IPS DF 4.7 (cell line): ENCODE data around the gene THAP10.
"Not testable (repeated sequence)": the region's sequence is repeated elsewhere in the genome, so short reads cannot be mapped to it uniquely, and the experiment has no call there.

Source experiments
- DNase-seq: peaks from one replicate; pipeline ENCODE4 v3.0.0-alpha.2; 2013; ENCODE audit warnings: low spot score; ENCODE audit errors: extremely low read depth

THAP10 gene

DNA sequence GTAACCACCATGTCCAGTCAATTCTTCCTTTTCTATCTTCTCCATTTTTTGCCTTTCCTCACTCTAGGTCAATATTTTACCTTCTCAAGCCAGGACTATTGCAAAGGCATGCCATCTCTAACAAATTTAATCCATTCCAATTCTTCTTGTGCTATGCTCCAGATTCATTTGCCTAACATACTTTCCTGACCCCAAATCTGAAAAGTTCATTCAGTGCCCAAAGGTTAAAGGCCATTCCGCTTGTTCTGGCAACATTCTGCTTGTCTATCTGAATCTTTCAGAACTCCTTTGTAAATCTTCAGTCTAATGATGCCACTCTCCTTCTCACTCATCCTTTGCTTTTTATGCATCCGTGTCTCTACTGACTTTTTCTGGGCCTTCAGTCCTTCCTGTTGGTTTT lies 15.6 kb downstream of the THAP10 start:
- DNase-seq = no peak

DNA sequence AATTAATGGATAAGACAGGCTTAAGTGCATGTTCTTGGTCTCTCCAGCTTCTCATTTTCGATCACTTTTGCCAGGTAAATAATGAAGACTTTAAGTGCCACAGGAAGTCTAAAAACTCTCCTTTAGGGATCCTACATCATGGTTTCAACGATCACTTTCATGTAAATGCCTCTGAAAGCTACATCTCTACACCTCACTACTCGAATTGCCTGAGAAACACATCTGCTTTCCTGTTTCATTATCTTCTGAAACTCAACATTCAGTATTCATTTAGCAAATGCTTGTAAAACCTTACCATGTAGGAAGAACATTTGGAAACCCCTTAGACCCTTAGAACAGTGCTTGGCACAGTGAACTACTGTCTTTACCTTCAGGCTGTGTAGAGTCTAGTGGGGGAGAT lies 16.2 kb downstream of the THAP10 start:
- no peak for DNase-seq

- no peak for DNase-seq
Measured at GRCh38 chr15:70875001-70875782, 17.0 kb downstream of the THAP10 start.

- no peak for DNase-seq
Measured at GRCh38 chr15:70873232-70874054, 18.8 kb downstream of the THAP10 start.

DNA sequence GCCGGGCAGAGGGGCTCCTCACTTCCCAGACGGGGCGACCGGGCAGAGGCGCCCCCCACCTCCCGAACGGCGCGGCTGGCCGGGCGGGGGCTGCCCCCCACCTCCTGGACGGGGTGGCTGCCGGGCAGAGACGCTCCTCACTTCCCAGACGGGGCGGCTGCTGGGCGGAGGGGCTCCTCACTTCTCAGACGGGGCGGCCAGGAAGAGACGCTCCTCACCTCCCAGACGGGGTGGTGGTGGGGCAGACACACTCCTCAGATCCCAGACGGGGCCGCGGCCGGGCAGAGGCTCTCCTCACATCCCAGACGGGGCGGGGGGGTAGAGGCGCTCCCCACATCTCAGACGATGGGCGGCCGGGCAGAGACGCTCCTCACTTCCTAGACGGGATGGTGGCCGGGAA lies 20.7 kb downstream of the THAP10 start:
- DNase-seq = not testable (repeated sequence)

DNA sequence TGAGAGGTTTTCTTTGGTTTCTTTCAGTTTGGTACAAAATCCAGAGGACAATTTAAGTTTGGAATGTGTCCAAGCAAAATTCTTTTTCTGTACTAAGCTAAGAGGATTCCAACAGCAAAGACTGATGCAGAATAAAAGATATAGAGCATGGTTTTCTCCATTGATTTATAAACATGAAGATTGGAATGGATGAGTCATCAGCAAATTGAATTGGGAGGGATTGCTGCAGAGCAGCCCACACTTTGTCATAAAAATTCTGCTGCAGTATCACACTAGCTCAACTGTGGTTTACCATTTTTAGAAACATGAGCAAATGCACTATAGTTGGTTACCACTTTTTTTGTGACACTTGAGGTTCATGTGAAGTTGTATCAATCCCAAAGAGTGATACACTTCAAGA lies 22.2 kb downstream of the THAP10 start:
- no peak for DNase-seq

DNA sequence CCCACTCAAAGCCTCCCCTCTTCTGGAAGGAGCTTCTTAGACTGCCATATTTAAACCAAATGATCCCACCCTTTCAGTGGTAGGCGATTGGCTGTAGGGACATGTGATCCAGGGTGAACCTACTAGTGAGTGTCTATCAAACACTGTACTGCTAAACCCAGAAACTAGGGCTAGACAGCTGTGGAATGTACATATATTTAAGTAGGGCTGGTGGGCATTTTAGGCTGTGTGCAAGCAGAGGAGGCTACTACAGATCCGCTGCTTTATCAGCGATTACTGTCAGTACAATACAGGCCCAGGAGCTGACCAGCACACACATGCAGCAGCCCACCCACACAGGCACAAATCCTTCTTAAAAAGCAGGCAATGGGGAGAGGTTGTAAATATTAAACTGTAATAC lies 22.9 kb downstream of the THAP10 start:
- DNase-seq = no peak

DNA sequence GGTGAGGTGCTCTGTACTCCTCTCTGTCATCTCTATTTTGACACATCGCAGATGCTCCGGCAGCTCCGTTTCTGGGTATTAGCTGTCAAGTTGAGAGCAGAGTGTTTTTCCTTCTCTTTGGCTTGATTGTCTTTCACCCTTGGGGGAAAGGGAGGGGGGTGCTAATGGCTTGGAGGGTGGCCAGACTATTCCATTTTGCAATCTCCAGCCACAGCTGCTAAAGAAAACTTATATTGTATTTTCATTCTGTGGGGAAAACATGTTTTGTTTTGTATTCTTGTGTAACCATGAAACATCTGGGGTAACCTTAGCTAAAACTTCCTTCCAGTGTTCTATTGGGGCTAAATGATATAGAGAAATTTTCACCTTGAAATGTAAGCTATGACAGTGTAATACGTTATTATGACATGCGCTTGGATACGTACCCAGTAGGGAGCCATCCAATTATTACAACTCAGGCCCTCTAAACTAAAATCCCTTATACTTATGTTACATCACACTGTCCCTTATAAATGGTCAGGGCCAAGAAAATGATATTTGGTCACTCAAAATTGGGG lies 24.2 kb downstream of the THAP10 start:
- DNase-seq = no peak

DNA sequence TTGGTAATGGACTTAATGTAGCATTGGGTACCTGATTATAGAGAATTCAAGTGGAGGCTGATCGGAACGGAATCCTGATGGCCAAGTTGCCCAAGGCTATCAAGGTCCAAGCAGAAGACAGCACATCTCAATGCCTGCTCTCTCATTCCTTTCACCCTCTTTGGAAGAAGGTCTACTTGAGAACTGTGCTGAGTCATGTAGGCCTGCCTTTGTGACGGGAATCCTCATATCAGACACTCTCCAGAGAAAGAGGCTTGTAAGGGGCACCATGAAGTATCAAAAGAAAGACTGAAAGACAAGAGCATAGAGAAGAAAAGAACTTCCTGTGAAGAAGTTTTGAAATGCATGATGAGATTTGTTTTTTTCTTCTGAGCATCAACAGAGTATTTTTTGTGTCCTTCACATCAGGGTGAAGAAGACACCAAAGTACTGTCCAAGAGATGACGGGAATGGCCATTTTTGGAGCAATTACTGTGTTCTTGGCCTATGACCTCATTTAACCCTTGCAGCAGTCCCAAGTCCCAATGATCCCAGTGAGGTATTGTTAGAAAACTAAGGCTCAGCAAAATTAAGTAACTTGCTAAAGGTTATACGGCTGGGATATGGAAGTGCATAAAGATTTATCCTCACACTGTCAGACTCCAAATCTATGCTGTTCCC lies 25.1 kb downstream of the THAP10 start:
- no peak for DNase-seq

- no peak for DNase-seq
Measured at GRCh38 chr15:70863450-70864218, 28.6 kb downstream of the THAP10 start.

- no peak for DNase-seq
Measured at GRCh38 chr15:70859998-70860397, 32.2 kb downstream of the THAP10 start.

DNA sequence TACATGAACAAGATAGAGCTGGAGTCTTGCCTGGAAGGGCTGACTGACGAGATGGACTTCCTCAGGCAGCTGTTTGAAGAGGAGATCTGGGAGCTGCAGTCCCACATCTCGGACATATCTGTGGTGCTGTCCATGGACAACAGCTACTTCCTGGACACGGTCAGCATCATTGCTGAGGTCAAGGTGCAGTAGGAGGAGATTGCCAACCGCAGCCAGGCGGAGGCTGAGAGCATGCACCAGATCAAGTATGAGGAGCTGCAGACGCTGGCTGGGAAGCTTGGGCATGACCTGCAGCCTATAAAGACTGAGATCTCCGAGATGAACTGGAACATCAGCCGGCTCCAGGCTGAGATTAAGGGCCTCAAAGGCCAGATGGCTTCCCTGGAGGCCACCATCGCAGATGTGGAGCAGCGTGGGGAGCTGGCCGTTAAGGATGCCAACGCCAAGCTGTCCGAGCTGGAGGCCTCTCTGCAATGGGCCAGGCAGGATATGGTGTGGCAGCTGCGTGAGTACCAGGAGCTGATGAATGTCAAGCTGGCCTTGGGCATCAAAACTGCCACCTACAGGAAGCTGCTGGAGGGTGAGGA lies 32.8 kb downstream of the THAP10 start:
- DNase-seq = no peak

DNA sequence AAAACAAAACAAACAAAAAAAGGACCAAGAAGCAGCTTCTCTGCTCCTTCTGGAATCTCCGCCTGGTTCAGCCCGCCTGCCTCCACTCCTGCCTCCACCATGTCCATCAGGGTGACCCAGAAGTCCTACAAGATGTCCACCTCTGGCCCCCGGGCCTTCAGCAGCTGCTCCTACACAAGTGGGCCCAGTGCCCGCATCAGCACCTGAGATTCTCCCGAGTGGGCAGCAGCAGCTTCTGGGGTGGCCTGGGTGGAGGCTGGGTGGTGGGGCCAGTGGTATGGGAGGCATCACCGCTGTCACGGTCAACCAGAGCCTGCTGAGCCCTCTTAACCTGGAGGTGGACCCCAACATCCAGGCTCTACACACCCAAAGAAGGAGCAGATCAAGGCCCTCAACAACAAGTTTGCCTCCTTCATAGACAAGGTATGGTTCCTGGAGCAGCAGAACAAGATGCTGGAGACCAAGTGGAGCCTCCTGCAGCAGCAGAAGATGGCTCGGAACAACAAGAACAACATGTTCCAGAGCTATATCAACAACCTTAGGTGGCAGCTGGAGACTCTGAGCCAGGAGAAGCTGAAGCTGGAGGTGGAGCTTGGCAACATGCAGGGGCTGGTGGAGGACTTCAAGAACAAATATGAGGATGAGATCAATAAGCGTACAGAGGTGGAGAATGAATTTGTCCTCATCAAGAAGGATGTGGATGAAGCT lies 33.5 kb downstream of the THAP10 start:
- not testable (repeated sequence) for DNase-seq

- no peak for DNase-seq
Measured at GRCh38 chr15:70857562-70858285, 34.5 kb downstream of the THAP10 start.

- no peak for DNase-seq
Measured at GRCh38 chr15:70856884-70857561, 35.2 kb downstream of the THAP10 start.

- no peak for DNase-seq
Measured at GRCh38 chr15:70856177-70856883, 35.9 kb downstream of the THAP10 start.

DNA sequence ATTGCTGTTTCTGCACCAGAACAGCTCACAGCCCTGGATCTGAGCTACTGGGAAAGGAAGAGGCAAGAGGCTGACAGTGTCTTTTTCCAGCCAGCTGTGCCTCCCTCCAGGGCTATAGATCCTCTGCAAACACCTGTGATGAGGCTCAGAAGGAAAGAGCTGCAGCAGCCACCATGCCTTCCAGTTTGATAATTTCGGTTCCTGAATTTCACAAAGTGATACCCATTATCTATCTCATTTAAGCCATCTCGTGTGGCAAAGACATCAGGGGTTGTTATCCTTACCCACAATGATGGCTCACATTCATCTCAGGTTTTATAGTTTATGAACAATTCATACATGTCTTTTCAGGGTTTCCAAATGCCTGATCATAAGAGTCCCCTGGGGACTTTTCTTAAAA lies 36.5 kb downstream of the THAP10 start:
- no peak for DNase-seq

- no peak for DNase-seq
Measured at GRCh38 chr15:70854666-70854976, 37.6 kb downstream of the THAP10 start.
